GM13976 (cell line): Measurements from ENCODE around the gene SERPINB10.

Source experiments
- DNase-seq: peaks from one replicate; pipeline ENCODE4 v3.0.0; 2012; ENCODE audit warnings: low spot score
- in situ Hi-C: fragments of 300-500 bp; cut with MboI; formaldehyde crosslinking; loops from one replicate; pipeline ENCODE4 v1.12.0; 2022; ENCODE audit warnings: low sequenced_read_pairs, mixed read lengths, inconsistent platforms; ENCODE audit not compliant: unreplicated experiment
- TF ChIP-seq, protein P1 (sequence below): IDR thresholded peaks from 2 replicates; pipeline ENCODE4 v1.5.1; 2012; ENCODE audit warnings: borderline replicate concordance, mild to moderate bottlenecking; ENCODE audit not compliant: insufficient read depth; ENCODE audit errors: extremely low read depth, missing control alignments, control extremely low read depth

The SERPINB10 gene

DNA sequence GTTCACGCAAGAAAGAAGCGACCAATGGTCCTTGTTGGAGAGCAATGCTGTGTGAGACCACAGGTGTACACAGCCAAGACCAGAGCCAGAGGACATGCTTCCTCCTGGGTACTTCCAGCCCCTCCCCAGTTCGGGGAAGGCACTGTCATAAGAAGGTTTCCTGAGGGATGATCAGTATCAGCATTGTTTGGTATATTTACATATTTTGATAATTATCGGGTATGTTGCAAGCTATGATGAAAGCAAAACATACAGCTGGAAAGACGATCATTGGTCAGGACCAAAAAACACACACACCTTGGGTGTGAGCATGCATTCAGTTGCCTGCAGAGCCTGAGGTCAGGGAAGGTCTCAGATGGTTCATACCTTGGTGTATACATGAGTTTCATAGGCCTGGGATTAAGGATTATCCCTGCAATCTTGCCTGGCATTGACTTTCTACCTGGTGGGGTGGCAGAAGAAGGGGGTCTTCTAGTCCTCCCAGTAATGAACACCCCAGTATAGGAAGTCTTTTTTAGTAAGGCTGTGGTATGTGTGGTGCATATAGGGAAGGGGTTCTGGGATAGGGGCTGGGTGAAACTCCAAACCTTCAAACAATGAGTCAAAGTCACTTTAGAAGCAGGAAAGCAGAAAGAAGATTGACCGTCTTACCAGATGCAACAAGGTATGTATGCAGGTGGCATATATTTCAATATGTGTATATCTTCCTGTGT lies 17.4 kb upstream of the SERPINB10 start:
- in situ Hi-C loops = no loop called here
- no peak for DNase-seq
- TF ChIP-seq, protein P1, sequence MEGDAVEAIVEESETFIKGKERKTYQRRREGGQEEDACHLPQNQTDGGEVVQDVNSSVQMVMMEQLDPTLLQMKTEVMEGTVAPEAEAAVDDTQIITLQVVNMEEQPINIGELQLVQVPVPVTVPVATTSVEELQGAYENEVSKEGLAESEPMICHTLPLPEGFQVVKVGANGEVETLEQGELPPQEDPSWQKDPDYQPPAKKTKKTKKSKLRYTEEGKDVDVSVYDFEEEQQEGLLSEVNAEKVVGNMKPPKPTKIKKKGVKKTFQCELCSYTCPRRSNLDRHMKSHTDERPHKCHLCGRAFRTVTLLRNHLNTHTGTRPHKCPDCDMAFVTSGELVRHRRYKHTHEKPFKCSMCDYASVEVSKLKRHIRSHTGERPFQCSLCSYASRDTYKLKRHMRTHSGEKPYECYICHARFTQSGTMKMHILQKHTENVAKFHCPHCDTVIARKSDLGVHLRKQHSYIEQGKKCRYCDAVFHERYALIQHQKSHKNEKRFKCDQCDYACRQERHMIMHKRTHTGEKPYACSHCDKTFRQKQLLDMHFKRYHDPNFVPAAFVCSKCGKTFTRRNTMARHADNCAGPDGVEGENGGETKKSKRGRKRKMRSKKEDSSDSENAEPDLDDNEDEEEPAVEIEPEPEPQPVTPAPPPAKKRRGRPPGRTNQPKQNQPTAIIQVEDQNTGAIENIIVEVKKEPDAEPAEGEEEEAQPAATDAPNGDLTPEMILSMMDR = no peak

DNA sequence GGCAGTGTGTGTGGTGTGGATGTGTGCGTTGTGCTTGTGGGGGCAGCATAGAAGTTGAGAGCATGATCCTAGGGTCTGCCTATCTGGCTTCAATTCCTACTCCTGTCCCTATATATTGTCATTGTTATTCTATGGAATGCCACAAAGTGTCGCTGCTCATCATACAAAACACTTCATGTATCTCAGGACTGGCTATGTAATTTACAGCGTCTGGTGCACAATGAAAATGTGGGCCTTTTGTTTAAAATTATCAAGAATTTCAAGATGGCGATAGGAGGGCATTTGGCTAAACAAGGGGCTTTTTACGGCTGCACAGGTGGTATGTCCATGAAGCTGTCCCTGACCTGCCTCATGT lies 16.8 kb upstream of the SERPINB10 start:
- TF ChIP-seq, protein P1 = peak; percentile 18
- in situ Hi-C loops = no loop called here
- no peak for DNase-seq

DNA sequence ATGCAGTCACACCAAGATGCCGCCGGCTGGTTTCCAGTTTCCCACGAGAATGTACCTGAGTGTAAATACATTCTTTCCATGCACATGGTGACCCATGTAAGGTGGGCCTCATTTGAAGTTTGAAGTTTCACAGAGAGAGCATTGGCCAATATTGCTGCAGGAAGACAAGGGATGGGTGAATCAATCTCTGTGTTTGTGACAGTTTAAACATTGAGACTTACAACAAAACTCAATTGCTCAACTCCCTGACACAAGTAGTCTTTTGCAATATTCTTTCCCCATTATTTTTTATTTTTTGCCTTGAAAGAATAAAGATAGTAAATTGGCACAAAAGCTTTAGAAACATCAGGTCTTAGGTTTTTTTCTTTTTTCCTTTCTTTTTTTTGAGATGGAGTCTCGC lies 15.2 kb upstream of the SERPINB10 start:
- DNase-seq = no peak
- TF ChIP-seq, protein P1 = no peak
- in situ Hi-C loops = no loop called here

DNA sequence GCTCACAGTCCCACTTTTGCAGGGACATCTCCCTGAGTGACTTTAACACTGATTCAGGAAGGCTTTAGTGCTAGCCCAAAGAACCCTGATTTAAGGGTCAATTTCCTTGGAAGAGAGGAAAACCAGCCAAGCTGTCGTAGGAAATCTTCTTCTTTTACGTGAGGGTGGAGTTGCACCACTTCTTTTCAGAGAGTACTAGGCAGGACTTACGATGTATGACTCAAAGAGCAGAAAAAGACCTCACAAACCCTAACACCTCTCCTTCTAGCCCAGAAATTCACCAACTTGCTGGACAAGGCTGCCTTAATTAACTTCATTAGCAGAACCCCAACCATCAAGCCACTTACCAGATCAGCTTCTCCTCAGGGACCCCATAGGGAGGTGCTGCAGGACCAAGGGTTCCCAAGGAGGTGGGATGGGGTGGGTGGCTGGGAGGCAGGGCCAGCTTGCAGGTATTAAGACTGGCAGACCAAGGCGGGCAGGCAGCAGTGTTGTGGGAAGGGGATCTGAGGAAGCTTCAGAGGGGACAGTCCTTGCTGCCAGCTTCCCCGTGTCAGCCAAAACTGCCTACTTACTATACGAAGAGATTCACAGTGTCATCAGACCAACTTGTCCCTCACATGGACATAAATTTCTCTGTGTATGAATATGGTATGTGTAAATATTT lies 13.5 kb upstream of the SERPINB10 start:
- TF ChIP-seq, protein P1 = no peak

DNA sequence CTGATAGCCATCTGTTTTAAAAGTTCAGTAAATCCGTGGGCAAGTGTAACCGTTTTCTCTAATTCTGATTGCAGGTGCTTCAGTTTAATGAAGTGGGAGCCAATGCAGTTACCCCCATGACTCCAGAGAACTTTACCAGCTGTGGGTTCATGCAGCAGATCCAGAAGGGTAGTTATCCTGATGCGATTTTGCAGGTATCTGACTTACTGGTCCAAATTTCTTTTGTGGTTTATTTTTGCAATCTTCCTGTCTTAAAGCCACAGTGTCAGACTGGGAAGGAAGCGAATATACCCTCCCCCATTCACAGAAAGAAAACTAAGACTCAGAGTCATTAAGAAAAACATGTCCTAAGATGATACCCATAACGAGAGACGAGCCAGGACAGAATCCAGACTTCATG lies 12.6 kb upstream of the SERPINB10 start:
- in situ Hi-C loops = no loop called here

More for the DNA sequence above, 13.5 kb upstream of the SERPINB10 start:
- no peak for DNase-seq
- in situ Hi-C loops = no loop called here

DNA sequence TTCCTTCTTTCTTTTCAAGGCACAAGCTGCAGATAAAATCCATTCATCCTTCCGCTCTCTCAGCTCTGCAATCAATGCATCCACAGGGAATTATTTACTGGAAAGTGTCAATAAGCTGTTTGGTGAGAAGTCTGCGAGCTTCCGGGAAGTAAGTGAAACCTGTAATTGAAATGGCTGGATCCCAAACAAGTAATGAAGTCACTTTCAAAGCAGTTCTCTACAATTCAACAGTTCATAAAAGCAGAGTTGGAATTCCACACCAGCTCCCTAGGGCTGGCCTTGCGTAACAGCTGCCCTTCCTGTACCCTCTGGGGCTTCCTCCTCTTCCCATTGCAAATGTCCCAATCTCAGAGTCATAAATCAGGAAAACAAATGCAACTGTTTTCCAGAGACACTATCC lies 10.7 kb upstream of the SERPINB10 start:
- TF ChIP-seq, protein P1 = no peak
- in situ Hi-C loops = no loop called here
- no peak for DNase-seq

More for the DNA sequence above, 12.6 kb upstream of the SERPINB10 start:
- DNase-seq = no peak
- TF ChIP-seq, protein P1 = no peak

DNA sequence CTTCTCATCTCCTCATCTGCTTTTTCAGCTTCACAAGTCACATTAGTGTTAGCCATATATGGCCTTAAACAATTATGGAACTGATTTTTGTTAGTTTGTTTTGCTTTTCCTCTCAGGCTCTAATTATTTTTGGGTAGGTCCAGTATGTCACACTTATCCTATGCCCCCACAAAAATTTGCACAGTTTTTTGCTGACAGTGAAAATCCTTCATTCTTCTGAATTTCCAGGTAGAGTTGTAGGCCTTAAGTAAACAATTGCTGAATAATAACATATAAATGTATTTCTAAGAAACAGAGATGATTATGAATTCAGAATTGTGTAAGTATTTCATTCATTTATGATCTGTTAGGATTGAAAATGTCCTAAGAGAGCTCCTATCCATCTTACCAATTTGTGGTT lies 8.6 kb upstream of the SERPINB10 start:
- DNase-seq = no peak
- TF ChIP-seq, protein P1 = no peak
- in situ Hi-C loops = no loop called here
